HUDEP-2 (cell line): ENCODE measurements around the gene TTC6.

ENCODE experiments used
- DNase-seq, 76 experiments: peaks; one replicate each; lab custom pipeline; 2025; ENCODE audit not compliant: unreplicated experiment in 76 of 76; lab: John Stamatoyannopoulos, UW

TTC6 gene

GRCh38 chr14:37595809-37596621 lies 586 bp downstream of the TTC6 start:
- peak in 11 of 76 experiments; percentile 5 to 32 (median 16) for DNase-seq

- DNase-seq: no peak
Measured at GRCh38 chr14:37596790-37597472, 1.5 kb downstream of the TTC6 start.

DNA sequence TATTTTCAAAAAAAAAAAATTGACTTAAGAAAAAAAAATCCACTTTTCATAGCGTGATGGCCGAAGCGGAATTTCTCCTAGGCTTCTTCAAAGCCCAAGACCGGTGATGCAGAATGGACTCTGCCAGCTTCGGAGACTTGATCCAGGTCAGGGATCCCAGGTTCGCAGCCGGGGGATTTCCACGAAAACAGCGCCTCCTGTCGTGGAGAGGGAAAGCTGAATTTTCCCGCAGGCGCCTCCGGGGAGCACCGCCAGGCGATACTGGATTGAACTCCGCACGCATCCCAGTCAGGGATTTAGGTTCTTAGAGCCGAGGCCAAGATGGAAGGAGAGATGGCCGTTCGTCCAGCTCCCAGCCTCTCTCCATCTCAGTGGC lies 2.1 kb downstream of the TTC6 start:
- DNase-seq: no peak

DNA sequence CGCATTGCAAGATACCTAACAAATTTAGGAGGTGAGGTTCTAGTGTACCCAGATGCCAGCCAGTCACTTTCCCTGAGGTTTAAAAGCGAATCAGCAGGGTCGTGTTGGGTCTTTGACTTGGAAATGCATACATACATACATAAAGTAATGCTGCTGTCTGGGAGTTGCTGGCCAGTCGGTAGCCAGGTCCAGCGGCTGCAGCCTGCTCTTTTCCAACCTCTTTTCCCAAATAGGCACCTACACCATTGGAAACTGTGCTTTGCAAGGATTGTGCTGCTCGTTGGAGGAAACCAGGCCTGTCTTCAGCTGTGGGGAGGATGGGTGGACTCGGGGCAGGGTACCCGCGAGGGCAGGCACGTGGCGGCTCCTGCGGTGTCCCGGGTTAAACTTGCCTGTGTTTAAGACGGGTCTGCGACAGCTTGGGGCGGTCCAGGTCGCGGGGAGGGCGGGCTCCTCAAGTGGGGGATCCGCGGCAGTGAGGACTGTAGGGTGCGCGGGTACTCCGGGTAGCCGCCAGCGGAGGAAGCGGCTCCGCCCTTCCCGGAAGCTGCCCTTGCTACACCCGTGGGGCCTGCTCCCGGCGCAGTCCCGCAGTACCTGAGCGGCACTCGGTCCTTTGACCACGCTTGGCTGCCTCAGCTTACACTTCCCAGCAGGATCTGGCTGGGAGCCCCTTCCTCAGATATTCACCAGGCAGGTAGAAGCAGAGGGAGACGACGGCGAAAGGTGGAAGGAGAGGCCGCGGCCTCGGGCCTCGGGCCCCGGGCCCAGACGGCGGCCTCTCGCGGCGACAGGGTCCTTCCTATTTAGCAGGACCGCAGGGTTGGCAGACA lies 2.7 kb downstream of the TTC6 start:
- DNase-seq: no peak

GRCh38 chr14:37598747-37599506 lies 3.5 kb downstream of the TTC6 start:
- DNase-seq: no peak

GRCh38 chr14:37599507-37600368 lies 4.3 kb downstream of the TTC6 start:
- DNase-seq: no peak

DNA sequence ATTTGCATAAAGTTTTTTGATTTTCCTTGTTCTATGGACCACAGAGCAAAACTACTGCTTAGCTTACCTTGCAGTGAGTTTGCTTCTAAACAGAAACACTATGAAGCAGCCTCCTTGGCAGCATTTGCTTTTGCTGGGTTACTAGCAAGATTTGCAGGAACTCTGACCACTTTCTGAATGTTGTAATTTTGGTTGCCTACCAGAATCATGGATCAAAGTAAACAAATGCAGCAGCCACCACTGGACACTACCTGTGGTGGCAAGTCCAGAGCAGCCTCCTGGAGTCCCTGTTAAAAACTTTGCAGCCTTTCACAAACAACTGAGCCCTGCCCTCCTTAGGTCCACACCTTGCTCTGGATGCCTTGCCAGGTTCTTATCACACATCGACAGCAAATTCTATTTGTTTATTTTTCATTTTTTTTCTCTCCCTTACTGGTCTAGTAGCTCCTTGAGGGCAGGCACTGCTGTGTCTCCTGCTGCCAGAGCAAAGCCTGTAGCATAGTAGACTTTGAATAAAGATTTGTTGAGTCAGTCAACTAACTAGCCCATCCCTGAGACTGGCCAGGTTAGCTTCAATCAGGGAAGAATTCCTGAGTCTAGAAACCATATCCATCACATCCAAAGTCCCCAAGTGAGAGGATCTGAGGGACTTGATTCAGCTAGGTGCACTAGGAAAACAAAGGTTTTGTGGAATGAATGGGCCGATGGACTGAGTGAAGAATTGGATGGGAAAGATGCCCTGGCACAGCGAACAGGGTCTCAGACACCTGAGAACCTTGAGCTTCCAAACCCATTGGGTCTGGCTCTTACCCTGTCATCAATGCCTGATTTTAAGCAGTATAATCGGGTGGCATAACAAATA lies 5.7 kb downstream of the TTC6 start:
- DNase-seq: no peak

DNA sequence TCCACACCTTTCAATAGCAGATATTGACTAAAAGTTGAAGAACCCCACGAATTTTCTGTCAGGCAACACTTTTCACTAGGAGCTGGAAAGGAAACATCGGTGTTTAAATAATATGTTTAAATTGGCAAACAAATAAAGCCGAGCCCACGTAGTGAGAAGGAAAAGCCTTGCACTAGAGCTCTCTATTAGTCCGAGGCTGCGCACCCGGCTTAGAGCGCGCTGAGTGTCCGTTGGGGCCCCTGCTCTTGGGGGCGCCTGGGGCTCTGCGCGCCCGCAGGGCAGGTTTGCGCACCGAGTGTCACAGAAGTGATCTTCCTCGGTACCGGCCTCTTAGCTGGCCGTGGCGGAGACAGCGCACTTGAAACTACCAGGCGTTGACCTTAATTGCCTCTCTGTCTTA lies 6.4 kb downstream of the TTC6 start:
- no peak for DNase-seq

DNA sequence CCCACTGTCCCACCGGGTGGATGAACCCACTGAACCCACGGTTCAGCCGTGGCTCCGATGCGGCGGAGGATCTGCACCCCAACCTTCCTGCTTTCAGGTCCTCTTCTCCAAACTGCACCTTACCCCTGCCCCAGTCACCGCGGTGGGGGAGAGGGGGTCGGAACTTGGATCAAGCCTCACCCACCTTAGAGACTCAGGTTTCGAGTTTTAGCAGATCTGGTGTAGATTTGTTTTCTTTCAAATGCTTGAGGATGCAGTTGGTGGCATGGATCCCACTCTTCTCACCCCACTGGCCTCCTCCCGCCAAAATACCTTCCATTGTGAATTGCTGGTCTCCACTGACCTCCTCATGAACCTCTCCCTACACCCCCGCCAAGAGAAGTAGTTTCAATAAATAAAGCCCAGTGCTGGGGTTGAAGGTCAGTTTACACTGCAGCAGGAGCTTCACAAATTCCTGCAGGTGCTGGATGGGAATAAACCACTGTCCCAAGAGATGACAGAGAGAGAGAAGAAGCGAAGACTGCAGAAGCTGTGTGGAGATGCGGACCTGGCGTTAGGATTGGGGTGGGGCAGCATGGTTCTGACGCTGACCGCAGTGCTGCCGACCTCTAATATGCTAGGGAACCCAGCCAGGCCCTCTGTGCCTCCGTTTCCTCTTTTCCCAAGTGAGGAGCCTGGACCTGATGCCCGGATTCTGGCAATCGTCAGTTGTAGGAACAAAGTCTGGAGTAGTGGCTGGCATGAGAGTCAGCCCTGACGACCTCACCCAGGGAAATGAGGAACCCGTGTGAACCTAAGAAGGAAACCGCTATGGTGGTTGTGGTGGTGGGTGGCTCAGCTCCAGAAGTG lies 7.4 kb downstream of the TTC6 start:
- DNase-seq: no peak

GRCh38 chr14:37603688-37604251 lies 8.3 kb downstream of the TTC6 start:
- DNase-seq: no peak

GRCh38 chr14:37606678-37607077 lies 11.2 kb downstream of the TTC6 start:
- DNase-seq: no peak

DNA sequence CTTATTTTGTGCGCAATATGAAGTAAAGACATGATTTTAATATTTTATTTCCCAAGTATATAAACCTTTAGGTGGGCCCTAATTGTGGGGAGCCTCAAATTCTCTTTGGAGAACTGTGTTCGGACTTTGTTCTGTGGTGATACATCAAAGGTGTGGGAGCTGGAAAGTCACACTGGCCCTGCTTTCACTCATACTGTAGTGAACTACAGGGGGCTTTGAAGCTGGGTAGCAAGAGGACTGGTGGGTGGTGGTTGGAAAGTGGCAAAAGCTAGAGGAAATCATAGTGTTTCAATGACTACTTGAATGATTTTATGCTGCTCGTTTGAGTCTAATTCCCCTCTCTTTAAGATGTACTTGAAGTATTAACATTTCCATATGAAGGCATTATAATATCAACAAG lies 13.2 kb downstream of the TTC6 start:
- DNase-seq: no peak

DNA sequence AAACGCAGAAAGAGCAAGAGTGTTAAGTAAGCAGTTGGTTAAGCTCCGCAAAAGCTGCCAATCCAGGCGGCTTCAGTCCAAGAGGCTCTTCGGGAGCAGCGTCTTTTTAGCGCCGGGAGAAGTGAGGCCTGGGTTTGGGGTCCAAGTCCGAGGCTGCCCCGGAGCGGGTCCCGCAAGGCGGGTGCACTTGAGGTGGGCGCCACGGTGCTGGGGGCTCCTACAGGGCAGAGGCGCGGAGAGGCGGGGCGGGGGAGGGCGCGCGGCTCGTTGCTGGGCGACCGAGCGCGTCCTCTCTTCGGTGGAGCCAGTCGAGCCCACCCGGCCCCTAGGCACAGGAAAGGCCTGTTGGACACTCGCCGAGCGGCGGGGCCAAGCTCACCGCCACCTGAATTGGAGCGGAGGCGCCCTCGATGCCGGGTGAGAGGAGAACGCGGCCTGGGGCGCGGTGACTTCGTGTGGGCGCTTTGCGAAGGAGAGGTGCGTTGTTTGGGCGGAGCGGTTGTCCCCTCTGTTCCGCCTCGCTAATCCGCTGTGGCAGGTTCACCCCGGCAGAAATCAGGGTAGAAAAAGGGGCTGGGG lies 15.6 kb downstream of the TTC6 start:
- no peak for DNase-seq

GRCh38 chr14:37615582-37616289 lies 20.3 kb downstream of the TTC6 start:
- DNase-seq: no peak

DNA sequence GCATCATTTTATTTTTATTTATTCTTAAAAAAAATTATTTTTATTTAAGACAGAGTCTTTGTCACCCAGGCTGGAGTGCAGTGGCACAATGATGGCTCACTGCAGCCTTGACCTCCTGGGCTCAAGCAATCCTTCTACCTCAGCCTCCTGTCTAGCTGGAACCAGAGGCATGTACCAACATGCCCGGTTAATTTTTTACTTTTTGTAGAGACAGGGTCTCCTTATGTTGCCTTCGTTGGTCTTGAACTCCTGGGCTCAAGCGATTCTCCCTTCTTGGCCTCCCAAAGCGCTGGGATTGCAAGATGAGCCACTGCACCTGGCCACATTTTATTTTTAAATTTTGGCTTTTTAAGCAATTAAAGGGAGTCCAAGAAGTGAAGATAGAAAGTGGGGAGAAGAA lies 21.4 kb downstream of the TTC6 start:
- DNase-seq: no peak

DNA sequence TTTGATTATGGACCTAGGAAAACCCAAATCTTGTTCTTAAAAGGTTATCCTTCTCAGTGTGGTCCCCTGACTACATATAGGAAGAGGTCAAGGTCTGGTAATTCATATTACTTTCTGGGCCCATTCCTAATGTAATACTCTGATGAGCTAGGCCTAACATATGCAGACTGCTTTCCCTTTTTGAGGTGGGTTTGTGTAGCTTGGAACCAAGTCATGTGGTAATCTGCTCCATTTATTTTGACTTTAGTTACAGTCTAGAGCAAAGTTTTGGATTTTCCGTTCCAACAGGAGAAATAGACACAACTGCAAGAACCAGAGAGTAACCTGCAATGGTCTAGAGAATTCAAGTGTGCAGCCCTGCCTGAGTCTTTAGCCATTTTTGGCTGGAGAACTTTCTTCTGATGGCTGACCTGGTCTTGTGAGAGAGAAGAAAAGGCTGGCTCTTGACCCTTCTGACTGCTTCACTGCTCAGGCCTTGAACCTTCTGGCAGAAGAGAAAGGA lies 22.5 kb downstream of the TTC6 start:
- DNase-seq: no peak
